Measurements from ENCODE around the gene HDHD5. TPM values are rescaled to one million over a fixed set of nuclear protein-coding genes. Genes with fewer than 3 reads are reported as not detected.

The HDHD5 gene
- total RNA-seq, 1 experiment from 2014 or later, result 68.4 TPM

DNA sequence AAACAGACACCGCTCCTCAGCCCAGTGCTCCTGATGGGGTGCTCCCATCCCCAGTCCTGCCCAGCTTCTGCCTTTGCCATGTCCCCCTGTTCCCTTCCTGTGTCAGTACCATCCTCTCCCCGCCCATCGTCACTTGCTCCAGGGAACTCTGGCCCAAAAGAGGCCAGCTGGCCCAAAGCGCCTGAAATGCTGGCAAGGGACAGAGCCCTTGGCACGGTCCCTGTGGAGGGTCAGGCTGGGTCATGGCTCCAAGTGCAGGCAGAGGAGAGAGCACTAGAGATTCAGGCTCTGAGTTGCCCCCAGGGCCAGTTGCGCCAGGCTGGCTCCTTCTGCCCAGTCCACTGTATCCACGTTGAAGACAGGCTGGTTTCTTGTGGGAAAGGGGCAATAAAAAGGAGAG lies 8.4 kb upstream of the HDHD5 start:
- Histone ChIP-seq H2AFZ (ENCODE audit: low read length) (no peak overlapping the region), H4K8ac (replicated peaks; ENCODE audit: insufficient read length, low read depth, low read length) (no peak overlapping the region), H3K79me2 (ENCODE audit: insufficient read depth, low read length) (no peaks in the 10 kb centered on the region), H3T11ph (ENCODE audit: low read length) (no peak overlapping the region), H4K20me1 (ENCODE audit: control insufficient read depth, insufficient read depth, insufficient read length) (no peaks in the 10 kb centered on the region), H2BK5ac (ENCODE audit: insufficient read length, low read length) (no peak overlapping the region), H2BK20ac (ENCODE audit: low read depth, low read length, poor library complexity, severe bottlenecking) (no peak overlapping the region), H4K5ac (ENCODE audit: insufficient read length, low read depth, low read length) (no peak overlapping the region), H2AK5ac (ENCODE audit: insufficient read length, low read length) (no peak overlapping the region), H3K4me2 (ENCODE audit: insufficient read depth, insufficient read length, low read length) (no peak overlapping the region), H2BK12ac (ENCODE audit: insufficient read length, low read depth, low read length) (no peak overlapping the region), H3K56ac (ENCODE audit: insufficient read length, low read depth, low read length) (no peak overlapping the region), H3K23me2 (ENCODE audit: insufficient read length, low read depth, low read length, poor library complexity, severe bottlenecking) (no peaks in the 10 kb centered on the region), H3K18ac (ENCODE audit: insufficient read length, low read depth, low read length) (no peak overlapping the region), H2BK15ac (ENCODE audit: low read depth, low read length) (no peak overlapping the region), H3K4ac (ENCODE audit: low read depth, low read length) (no peak overlapping the region), H3K14ac (ENCODE audit: insufficient read depth, low read length) (no peak overlapping the region; the same call in 1 of the 2 replicates), H3K9ac (ENCODE audit: extremely low read depth, insufficient read length, low read length) (no peak overlapping the region), H3K9me3 (ENCODE audit: control insufficient read depth, low read depth, low read length) (no peaks in the 10 kb centered on the region), H2BK120ac (ENCODE audit: low read depth, low read length, poor library complexity, severe bottlenecking) (no peak overlapping the region), H3K23ac (ENCODE audit: insufficient read length, low read depth, low read length) (no peak overlapping the region), H3K4me1 (ENCODE audit: insufficient read depth, low read length) (no peaks in the 10 kb centered on the region), H3K79me1 (ENCODE audit: insufficient read depth, low read depth, low read length, poor library complexity, severe bottlenecking) (no peaks in the 10 kb centered on the region), H3K27ac (ENCODE audit: insufficient read length, low read depth, low read length) (no peak overlapping the region), H3K27me3 (ENCODE audit: insufficient read depth, low read length) (no peaks in the 10 kb centered on the region), H4K91ac (ENCODE audit: insufficient read length, low read depth, low read length) (no peak overlapping the region)
- peak overlapping the region in 1 of 3 experiments; percentile 4; a peak in 3 of 7 replicates for H3K27ac Mint-ChIP-seq
- peaks cover 9 to 17% of the 10 kb centered on the region in 2 experiments for H3K4me1 Mint-ChIP-seq
- no peak overlapping the region for H3K4me3 Mint-ChIP-seq
- H3K9me3 Mint-ChIP-seq, result no peaks in the 10 kb centered on the region
- peaks cover 2% of the 10 kb centered on the region; the same call in 1 of the 2 replicates for H3K27me3 Mint-ChIP-seq (ENCODE audit: low read depth)
- DNase-seq, result no peak
- no CpG with 5 or more reads among the region's 7 CpGs for WGBS (ENCODE audit: extremely low coverage, insufficient read length, low lambda C conversion rate)
- TF ChIP-seq, protein P1, sequence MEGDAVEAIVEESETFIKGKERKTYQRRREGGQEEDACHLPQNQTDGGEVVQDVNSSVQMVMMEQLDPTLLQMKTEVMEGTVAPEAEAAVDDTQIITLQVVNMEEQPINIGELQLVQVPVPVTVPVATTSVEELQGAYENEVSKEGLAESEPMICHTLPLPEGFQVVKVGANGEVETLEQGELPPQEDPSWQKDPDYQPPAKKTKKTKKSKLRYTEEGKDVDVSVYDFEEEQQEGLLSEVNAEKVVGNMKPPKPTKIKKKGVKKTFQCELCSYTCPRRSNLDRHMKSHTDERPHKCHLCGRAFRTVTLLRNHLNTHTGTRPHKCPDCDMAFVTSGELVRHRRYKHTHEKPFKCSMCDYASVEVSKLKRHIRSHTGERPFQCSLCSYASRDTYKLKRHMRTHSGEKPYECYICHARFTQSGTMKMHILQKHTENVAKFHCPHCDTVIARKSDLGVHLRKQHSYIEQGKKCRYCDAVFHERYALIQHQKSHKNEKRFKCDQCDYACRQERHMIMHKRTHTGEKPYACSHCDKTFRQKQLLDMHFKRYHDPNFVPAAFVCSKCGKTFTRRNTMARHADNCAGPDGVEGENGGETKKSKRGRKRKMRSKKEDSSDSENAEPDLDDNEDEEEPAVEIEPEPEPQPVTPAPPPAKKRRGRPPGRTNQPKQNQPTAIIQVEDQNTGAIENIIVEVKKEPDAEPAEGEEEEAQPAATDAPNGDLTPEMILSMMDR (conservative IDR thresholded peaks at IDR 0.05), result no peak
- no peaks in the 10 kb centered on the region for H3K36me3 Mint-ChIP-seq (ENCODE audit: insufficient read depth in 1 of 3, low read depth in 3 of 3)
